K562 (cell line): ENCODE measurements around the gene ISOC1. TPM values are rescaled to one million over a fixed set of nuclear protein-coding genes. Genes with fewer than 3 reads are reported as not detected.

Source experiments
- ATAC-seq: fragments of 200-7000 bp; cut with Tn5 transposase; 3 replicates; pipeline ENCODE4 v1.9.1; 2020; ENCODE audit warnings: moderate library complexity
- BruUV-seq: library from RNA; stranded (reverse); fragments of 400-500 nt; replicated peaks from 2 replicates; lab custom pipeline; 2021; lab: Mats Ljungman, UMichigan
- CTCF ChIA-PET: fragments of 300-600 bp; formaldehyde crosslinking; extraction: SDS; loops from one replicate; lab custom pipeline; 2021; ENCODE audit warnings: low intra/inter-chr PET ratio; lab: Yijun Ruan, JAX
- POLR2A ChIA-PET: fragments of 300-600, 350-650 bp; sonication (Branson Sonifier 250); formaldehyde crosslinking; extraction: SDS; loops from one replicate; lab custom pipeline; 2021; ENCODE audit warnings: antibody characterized with exemption, inconsistent platforms; lab: Yijun Ruan, JAX
- DNase-seq, 4 experiments: peaks; one replicate each; pipeline versions ENCODE4 v3.0.0 to v3.0.0-alpha.2; 2011 to 2018; ENCODE audit warnings: low spot score in 3 of 4, mixed read lengths in 3 of 4; ENCODE audit errors: extremely low read depth in 1 of 4
- FAIRE-seq: peaks from 2 replicates; lab custom pipeline; 2011; peaks lifted over from hg19 to GRCh38; lab: Jason Lieb, UNC
- H2AFZ ChIP-seq: 2 replicates; pipeline ENCODE4 v1.6.0; 2011; ENCODE audit warnings: low read depth, low read length, control low read depth, inconsistent platforms
- H3K27ac ChIP-seq: fragments of 200-600 bp; 3 replicates; pipeline ENCODE4 v1.8.0; 2011; ENCODE audit warnings: low read depth, mild to moderate bottlenecking, control low read depth, inconsistent platforms, low read length, moderate library complexity, mixed read lengths; ENCODE audit errors: extremely low read depth
- H3K27me3 ChIP-seq, 2 experiments: fragments of 300-600 bp in 1 of 2; 2 replicates in 1 of 2; 3 replicates in 1 of 2; pipeline versions ENCODE4 v1.6.0 to v1.8.0; 2011; ENCODE audit warnings: inconsistent platforms in 2 of 2, low read length in 2 of 2, mild to moderate bottlenecking in 1 of 2, mixed read lengths in 1 of 2, moderate library complexity in 1 of 2; ENCODE audit not compliant: control insufficient read depth in 2 of 2, insufficient read depth in 2 of 2
- H3K36me3 ChIP-seq: fragments of 300-600 bp; 3 replicates; pipeline ENCODE4 v1.8.0; 2011; ENCODE audit warnings: mild to moderate bottlenecking, low read length, inconsistent platforms; ENCODE audit not compliant: control insufficient read depth, insufficient read depth
- H3K4me1 ChIP-seq, 2 experiments: fragments of 200-600 bp in 1 of 2; replicated peaks in 1 of 2; 2 replicates in 1 of 2; 3 replicates in 1 of 2; pipeline versions ENCODE4 v1.5.1 to v1.8.0; 2011; ENCODE audit warnings: inconsistent platforms in 2 of 2, low read length in 2 of 2, mild to moderate bottlenecking in 1 of 2, mixed read lengths in 1 of 2, moderate library complexity in 1 of 2; ENCODE audit not compliant: control insufficient read depth in 2 of 2, insufficient read depth in 2 of 2
- H3K4me2 ChIP-seq: 2 replicates; pipeline ENCODE4 v1.6.1; 2011; ENCODE audit warnings: low read length, control low read depth, inconsistent platforms, mixed read lengths; ENCODE audit not compliant: insufficient read depth
- H3K4me3 ChIP-seq: fragments of 200-600 bp; sonication (generic), shearing (Covaris generic); 2 replicates; pipeline ENCODE4 v1.5.1; 2016; ENCODE audit warnings: control low read depth, inconsistent platforms
- H3K79me2 ChIP-seq: fragments of 200-600 bp; 3 replicates; pipeline ENCODE4 v1.8.0; 2011; ENCODE audit warnings: low read length, inconsistent platforms; ENCODE audit not compliant: control insufficient read depth, insufficient read depth
- H3K9ac ChIP-seq, 2 experiments: 2 replicates each; pipeline versions ENCODE4 v1.6.0 to v1.6.1; 2011; ENCODE audit warnings: low read depth in 2 of 2, low read length in 2 of 2, control low read depth in 1 of 2, inconsistent platforms in 1 of 2, mild to moderate bottlenecking in 1 of 2, mixed read lengths in 1 of 2; ENCODE audit not compliant: insufficient read depth in 1 of 2
- H3K9me1 ChIP-seq: one replicate; pipeline ENCODE4 v1.6.0; 2011; ENCODE audit warnings: inconsistent platforms, mild to moderate bottlenecking, low read length, moderate library complexity; ENCODE audit not compliant: control insufficient read depth, insufficient read depth
- H3K9me3 ChIP-seq: replicated peaks from 2 replicates; pipeline ENCODE4 v1.5.1; 2011; ENCODE audit warnings: low read depth, low read length, inconsistent platforms; ENCODE audit not compliant: control insufficient read depth, insufficient read depth
- H4K20me1 ChIP-seq: replicated peaks from 2 replicates; pipeline ENCODE4 v1.6.1; 2011; ENCODE audit warnings: low read length, inconsistent platforms, mixed read lengths; ENCODE audit not compliant: control insufficient read depth, insufficient read depth
- C11orf30 ChIP-seq: fragments of 450-650 bp; IDR thresholded peaks from 2 replicates; pipeline ENCODE4 v1.6.1; 2016; ENCODE audit warnings: low read depth, mild to moderate bottlenecking
- DEAF1 ChIP-seq: fragments of 450-650 bp; formaldehyde crosslinking; IDR thresholded peaks from 2 replicates; pipeline ENCODE4 v1.4.0; 2020; ENCODE audit warnings: mild to moderate bottlenecking, moderate library complexity
- E4F1 ChIP-seq: fragments of 250-450 bp; sonication (Bioruptor Pico); IDR thresholded peaks from 2 replicates; pipeline ENCODE4 v1.5.0; 2021; ENCODE audit warnings: mild to moderate bottlenecking, borderline replicate concordance
- HLTF ChIP-seq: fragments of 450-650 bp; IDR thresholded peaks from 2 replicates; pipeline ENCODE4 v1.6.1; 2016
- MAFG ChIP-seq: fragments of 450-650 bp; conservative IDR thresholded peaks from 2 replicates; pipeline ENCODE4 v1.6.1; 2016; ENCODE audit warnings: missing genetic modification characterization, missing compliant biosample characterization
- SMAD3 ChIP-seq: fragments of 450-650 bp; formaldehyde crosslinking; conservative IDR thresholded peaks from 2 replicates; pipeline ENCODE4 v1.4.0; 2020; ENCODE audit warnings: mild to moderate bottlenecking
- TFAP4 ChIP-seq: sonication (generic); formaldehyde crosslinking; IDR thresholded peaks from 2 replicates; pipeline ENCODE4 v1.8.0; 2022; ENCODE audit warnings: missing genetic modification reagents, mild to moderate bottlenecking, moderate library complexity, borderline replicate concordance
- ZNF12 ChIP-seq: sonication (generic); formaldehyde crosslinking; IDR thresholded peaks from 2 replicates; pipeline ENCODE4 v1.4.0; 2020; ENCODE audit warnings: mild to moderate bottlenecking, missing genetic modification reagents
- ZNF316 ChIP-seq: fragments of 450-650 bp; IDR thresholded peaks from 2 replicates; pipeline ENCODE4 v1.6.1; 2016
- ZNF431 ChIP-seq: sonication (generic); formaldehyde crosslinking; IDR thresholded peaks from 2 replicates; pipeline ENCODE4 v1.8.0; 2022; ENCODE audit warnings: mild to moderate bottlenecking, missing genetic modification reagents
- ZNF551 ChIP-seq: fragments of 250-450 bp; sonication (Bioruptor Pico); IDR thresholded peaks from 2 replicates; pipeline ENCODE4 v1.5.0; 2021; ENCODE audit warnings: mild to moderate bottlenecking, moderate library complexity
- in situ Hi-C: fragments of 300-500 bp; cut with MboI; formaldehyde crosslinking; loops from 4 replicates; pipeline ENCODE4 v1.15.0; 2018; ENCODE audit warnings: inconsistent platforms, mixed read lengths
- intact Hi-C: fragments of 100-400 bp; cut with micrococcal nuclease; formaldehyde crosslinking; loops from 2 replicates; pipeline ENCODE4 v1.14.2; 2022
- polyA plus RNA-seq, 8 experiments: library from polyadenylated mRNA; depleted of rRNA in 4 of 8; stranded (reverse) in 5 of 8; unstranded in 3 of 8; fragments of >200 nt; fragmentation: Nextera tagmentation in 2 of 8; fragmentation: Illumina TruSeq in 1 of 8; extraction: Ambion mirVana in 2 of 8; extraction: Trizol in 1 of 8; gene quantifications; 2 replicates each; pipeline versions ENCODE4 v1.2.1 to v1.2.3, GENCODE V29; 2011 to 2014; ENCODE audit warnings: inconsistent platforms in 1 of 8, missing spikeins in 1 of 8
- total RNA-seq, 7 experiments: library from RNA; depleted of rRNA in 6 of 7; stranded (reverse); fragments of >200 nt in 6 of 7; fragmentation: Illumina TruSeq in 2 of 7; extraction: Trizol in 2 of 7; gene quantifications; 2 replicates each; pipeline versions ENCODE4 v1.2.1 to v1.2.3, GENCODE V29; 2011 to 2021; ENCODE audit warnings: low replicate concordance in 1 of 7

Gene ISOC1
- total and polyA plus RNA-seq, 9 of the 15 experiments (the other 6 are each of a cell fraction or from before 2014, with no cell fraction given) = 14.0 to 67.9 (median 51.3) TPM

- 0 out of 2 replicates have a peak, but pooled peaks have one; percentile 41 for TF ChIP-seq DEAF1 (CRISPR knock-in tag)
- TF ChIP-seq HLTF = no peak
- TF ChIP-seq ZNF12 (CRISPR knock-in tag) = no peak
- TF ChIP-seq TFAP4 (CRISPR knock-in tag) = no peak
Observed at GRCh38 chr5:129135633-129136032, 41.1 kb downstream of the ISOC1 start (continued).

- H3K4me3 ChIP-seq = no peak overlapping the region
- TF ChIP-seq SMAD3 (no peak), C11orf30 (peak; percentile 54; the same call in 1 of the 2 replicates), ZNF431 (CRISPR knock-in tag) (no peak), ZNF551 (CRISPR knock-in tag) (no peak), MAFG (tag) (peak; percentile 34; the same call in 1 of the 2 replicates), E4F1 (CRISPR knock-in tag) (no peak), ZNF316 (peak; percentile 89)
- no peak for FAIRE-seq
- no peak overlapping the region for H3K4me2 ChIP-seq
- CTCF ChIA-PET = no interaction called here
- H3K27ac ChIP-seq = no peak overlapping the region
- no peaks in the 10 kb centered on the region for H3K9me1 ChIP-seq
- H3K9me3 ChIP-seq = no peaks in the 10 kb centered on the region
- no peaks in the 10 kb centered on the region for H3K79me2 ChIP-seq
- in situ Hi-C loops = loop anchor here (25.0 kb wide), 2 partner anchors 225 to 925 kb away; no protein-coding TSS in a partner anchor
- POLR2A ChIA-PET = interaction anchor here (0.7 kb wide), 1 partner anchor 43 kb away, joined by 4 read pairs; the partner anchor contains the start of gene ISOC1
- no peak overlapping the region for H3K9ac ChIP-seq
- DNase-seq = no peak
- no peak for ATAC-seq
- no peaks in the 10 kb centered on the region for H3K4me1 ChIP-seq
- H2AFZ ChIP-seq = no peak overlapping the region
- H3K36me3 ChIP-seq = no peaks in the 10 kb centered on the region
- no peaks in the 10 kb centered on the region for H3K27me3 ChIP-seq
- no peaks in the 10 kb centered on the region for H4K20me1 ChIP-seq
- no TSS peak for BruUV-seq
- intact Hi-C loops = loop anchor here (10.0 kb wide), 1 partner anchor 1393 kb away; no protein-coding TSS in a partner anchor
Observed at GRCh38 chr5:129137637-129138036, 43.1 kb downstream of the ISOC1 start.
